ENCODE data around the gene STX2. TPM values are rescaled to one million over a fixed set of nuclear protein-coding genes. Genes with fewer than 3 reads are reported as not detected.
A peak's percentile ranks its signal among the peaks of the same experiment; 100 is the strongest.

Gene STX2
- total RNA-seq, 2 experiments from 2014 or later, result 13.1 to 16.2 TPM

DNA sequence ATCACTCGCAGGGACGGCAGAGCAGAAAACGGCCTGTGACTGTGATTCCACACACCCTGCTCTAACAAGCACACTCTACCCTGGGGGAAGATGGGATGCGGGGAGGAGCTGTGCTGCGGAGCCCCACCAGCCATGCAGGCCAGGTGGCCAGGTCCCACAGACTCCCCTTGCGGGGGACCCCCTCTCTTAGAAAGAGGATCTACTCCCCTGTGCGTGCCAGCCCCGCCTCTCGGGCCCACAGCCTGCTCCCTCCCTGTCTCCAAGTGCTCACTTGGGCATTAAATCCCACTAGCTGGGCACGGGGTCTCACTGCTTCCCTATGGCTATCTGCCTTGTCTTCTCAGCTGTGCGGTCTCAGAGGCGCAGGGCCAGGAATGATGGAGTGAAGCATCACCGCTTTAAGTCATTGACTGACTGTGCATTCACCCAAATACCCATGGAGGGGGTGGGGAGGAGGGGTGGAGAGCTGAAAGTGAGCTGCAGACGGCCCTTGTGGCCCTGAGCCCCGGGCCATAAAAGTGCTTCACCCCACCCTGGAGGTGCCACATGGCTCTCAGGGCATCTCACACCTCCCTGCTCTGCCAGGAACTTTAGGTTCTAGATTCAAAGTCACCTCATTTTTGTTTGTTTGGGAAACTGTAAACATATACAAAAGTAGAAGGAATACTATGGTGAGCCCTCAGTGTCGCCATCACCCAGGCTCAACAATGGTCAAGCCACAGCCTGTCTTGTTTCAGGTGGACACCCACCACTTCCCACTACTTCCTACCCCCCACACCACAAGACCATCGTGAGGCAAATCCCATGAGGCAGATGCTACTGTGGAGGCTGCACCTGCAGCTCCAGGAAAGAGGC, 9.4 kb downstream of the STX2 start:
- no peaks in the 10 kb centered on the region for H3K27me3 Mint-ChIP-seq
- ATAC-seq (no peak), DNase-seq (no peak)
- peaks cover 24% of the 10 kb centered on the region for H3K4me1 Mint-ChIP-seq
- no peak overlapping the region for H3K4me3 Mint-ChIP-seq
- intact Hi-C loops (cut with DNase I, micrococcal nuclease), result no loop called here
- H3K27ac Mint-ChIP-seq, result no peak overlapping the region
- ChIA-PET CTCF (interaction anchor here (1.0 to 2.4 kb wide), 3 partner anchors 9 to 277 kb away, joined by 3 to 12 read pairs (median 9); no protein-coding TSS in a partner anchor), POLR2A (no interaction called here)
- no peaks in the 10 kb centered on the region for H3K9me3 Mint-ChIP-seq (ENCODE audit: low read depth)
- peaks cover 8% of the 10 kb centered on the region for H3K36me3 Mint-ChIP-seq (ENCODE audit: low read depth)

DNA sequence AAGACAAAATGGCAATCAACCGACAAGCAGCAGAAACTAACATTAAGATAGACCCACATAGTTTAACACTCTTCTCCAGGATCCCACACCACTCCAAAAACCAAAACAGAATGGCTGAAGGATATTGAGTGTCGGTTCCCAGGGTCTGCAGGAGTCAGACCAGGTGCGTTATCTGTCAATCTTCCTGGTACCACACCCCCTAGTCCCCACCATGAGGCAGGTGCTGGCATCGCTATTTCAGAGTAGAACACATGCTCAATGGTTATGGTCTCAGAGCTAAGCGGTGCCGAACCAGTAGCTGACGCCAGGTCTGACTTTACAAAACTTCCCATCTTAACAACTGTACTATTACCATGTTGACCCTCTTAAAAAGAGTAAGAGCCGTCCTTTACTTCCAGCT, 10.2 kb downstream of the STX2 start:
- no peaks in the 10 kb centered on the region for H3K9me3 Mint-ChIP-seq (ENCODE audit: low read depth)
- H3K36me3 Mint-ChIP-seq (ENCODE audit: low read depth), result peaks cover 8% of the 10 kb centered on the region
- no peak overlapping the region for H3K27ac Mint-ChIP-seq
- H3K4me1 Mint-ChIP-seq, result peaks cover 24% of the 10 kb centered on the region
- H3K4me3 Mint-ChIP-seq, result no peak overlapping the region
- H3K27me3 Mint-ChIP-seq, result no peaks in the 10 kb centered on the region
- DNase-seq, result no peak
- CTCF ChIA-PET, result interaction anchor here (2.4 kb wide), 1 partner anchor 12 kb away, joined by 12 read pairs; no protein-coding TSS in a partner anchor
- intact Hi-C loops (cut with DNase I, micrococcal nuclease), result no loop called here
- ATAC-seq, result no peak
- POLR2A ChIA-PET, result no interaction called here

DNA sequence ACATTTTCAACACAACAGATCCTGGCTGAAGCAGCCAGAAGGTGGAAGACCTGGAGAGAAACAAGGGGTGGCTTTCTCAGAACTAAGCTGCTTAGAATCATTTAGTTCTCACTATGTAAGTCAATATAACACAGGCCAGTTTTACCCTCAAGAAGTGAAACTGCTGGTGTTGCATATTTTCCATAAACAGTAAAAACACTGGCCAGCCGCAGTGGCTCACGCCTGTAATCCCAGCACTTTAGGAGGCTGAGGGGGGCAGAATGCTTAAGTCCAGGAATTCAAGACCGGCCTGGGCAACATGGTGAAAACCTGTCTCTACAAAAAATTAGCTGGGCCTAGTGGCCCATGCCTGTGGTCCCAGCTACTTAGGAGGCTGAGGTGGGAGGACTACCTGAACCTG, 11.6 kb downstream of the STX2 start:
- intact Hi-C loops (cut with DNase I, micrococcal nuclease), result loop anchor here in 1 of 2 experiments (2.0 kb wide), 1 partner anchor 305 kb away; no protein-coding TSS in a partner anchor
- H3K27me3 Mint-ChIP-seq, result no peaks in the 10 kb centered on the region
- peaks cover 17% of the 10 kb centered on the region for H3K4me1 Mint-ChIP-seq
- H3K36me3 Mint-ChIP-seq (ENCODE audit: low read depth), result peaks cover 8% of the 10 kb centered on the region
- POLR2A ChIA-PET, result no interaction called here
- ATAC-seq (peak; percentile 54), DNase-seq (no peak)
- peak overlapping the region; percentile 45 for H3K27ac Mint-ChIP-seq
- H3K9me3 Mint-ChIP-seq (ENCODE audit: low read depth), result no peaks in the 10 kb centered on the region
- CTCF ChIA-PET, result interaction anchor here (0.5 to 4.1 kb wide), 11 partner anchors 8 to 709 kb away, joined by 3 to 48 read pairs (median 4); no protein-coding TSS in a partner anchor
- H3K4me3 Mint-ChIP-seq, result no peak overlapping the region

DNA sequence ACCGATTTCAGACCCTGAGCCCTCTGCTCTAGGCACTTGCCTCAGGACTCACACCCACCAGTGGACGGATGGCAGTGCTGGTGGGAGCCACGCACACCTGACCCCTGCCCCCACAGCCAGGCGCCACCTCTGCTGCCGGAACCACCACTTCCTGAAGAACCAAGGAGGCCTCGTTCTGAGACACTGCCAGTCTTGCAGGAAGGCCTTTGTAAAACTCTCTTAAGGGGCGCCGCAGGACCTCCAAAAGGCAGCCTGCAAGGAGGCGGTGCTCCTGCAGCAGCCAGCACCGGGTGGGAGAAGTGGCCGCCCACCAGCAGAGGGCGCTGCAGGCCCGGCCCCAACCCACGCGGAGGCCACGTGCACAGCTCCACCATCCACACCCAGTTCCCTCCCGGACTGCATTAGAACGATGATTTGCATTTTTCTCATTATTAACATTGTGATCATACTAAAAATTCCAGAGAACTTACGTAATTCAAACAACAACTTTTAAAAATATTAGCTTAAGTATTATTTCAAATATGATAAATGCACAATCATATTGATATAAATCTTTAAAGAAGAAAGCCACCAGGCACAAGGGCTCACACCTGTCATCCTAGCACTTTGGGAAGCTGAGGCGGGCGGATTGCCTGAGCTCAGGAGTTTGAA, 12.8 kb downstream of the STX2 start:
- ATAC-seq (peak; percentile 97), DNase-seq (peak; percentile 88)
- intact Hi-C loops (cut with DNase I, micrococcal nuclease), result loop anchor here in 1 of 2 experiments (2.0 kb wide), 1 partner anchor 307 kb away; no protein-coding TSS in a partner anchor
- H3K4me3 Mint-ChIP-seq, result no peak overlapping the region
- no peaks in the 10 kb centered on the region for H3K27me3 Mint-ChIP-seq
- no peak overlapping the region for H3K27ac Mint-ChIP-seq
- CTCF ChIA-PET, result interaction anchor here (0.6 to 4.1 kb wide), 19 partner anchors 9 to 307 kb away, joined by 3 to 48 read pairs (median 4); no protein-coding TSS in a partner anchor
- H3K36me3 Mint-ChIP-seq (ENCODE audit: low read depth), result peaks cover 10% of the 10 kb centered on the region
- peaks cover 11% of the 10 kb centered on the region for H3K4me1 Mint-ChIP-seq
- POLR2A ChIA-PET, result no interaction called here
- H3K9me3 Mint-ChIP-seq (ENCODE audit: low read depth), result no peaks in the 10 kb centered on the region

DNA sequence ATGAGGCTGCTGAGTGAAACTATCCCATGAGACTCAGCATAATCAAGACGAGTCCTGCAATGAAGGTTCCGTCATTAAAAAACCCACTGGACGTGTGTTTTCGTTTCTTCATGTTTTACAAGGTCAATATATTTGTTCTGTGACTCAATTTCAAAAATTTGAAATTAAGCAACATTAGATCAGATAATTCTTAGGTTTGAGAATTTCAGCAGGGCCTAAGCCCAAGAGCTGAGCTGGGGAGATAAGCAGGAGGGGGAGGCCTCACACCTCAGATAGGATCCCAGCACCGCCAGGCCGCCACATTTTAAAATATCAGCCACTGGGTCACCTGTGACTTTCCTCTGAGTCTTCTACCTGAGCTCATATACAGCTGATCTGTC, 13.3 kb downstream of the STX2 start:
- H3K4me1 Mint-ChIP-seq, result peaks cover 11% of the 10 kb centered on the region
- ATAC-seq (no peak), DNase-seq (no peak)
- CTCF ChIA-PET, result interaction anchor here (0.9 to 4.1 kb wide), 11 partner anchors 8 to 307 kb away, joined by 3 to 48 read pairs (median 6); no protein-coding TSS in a partner anchor
- peaks cover 14% of the 10 kb centered on the region for H3K36me3 Mint-ChIP-seq (ENCODE audit: low read depth)
- H3K9me3 Mint-ChIP-seq (ENCODE audit: low read depth), result no peaks in the 10 kb centered on the region
- H3K27me3 Mint-ChIP-seq, result no peaks in the 10 kb centered on the region
- intact Hi-C loops (cut with DNase I, micrococcal nuclease), result loop anchor here in 1 of 2 experiments (2.0 kb wide), 1 partner anchor 307 kb away; no protein-coding TSS in a partner anchor
- no peak overlapping the region for H3K4me3 Mint-ChIP-seq
- no peak overlapping the region for H3K27ac Mint-ChIP-seq
- POLR2A ChIA-PET, result no interaction called here

DNA sequence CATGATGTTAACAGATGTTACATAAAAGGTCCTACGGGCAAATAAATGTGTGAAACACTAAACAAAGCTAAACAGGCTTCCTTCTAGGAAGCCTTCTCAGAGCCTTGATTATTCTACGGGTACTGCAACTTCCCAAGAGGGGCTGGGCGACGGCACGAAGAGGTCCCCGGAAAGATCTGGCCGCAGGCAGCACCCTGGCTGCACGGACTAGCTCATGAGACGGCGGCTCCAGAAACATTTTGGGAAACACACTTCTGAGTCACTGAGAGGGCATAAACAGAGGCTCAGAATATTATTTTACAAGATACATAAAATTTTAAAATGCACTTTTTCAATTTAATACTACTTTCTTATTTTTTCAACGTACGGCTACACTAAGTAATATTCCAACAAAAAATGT, 19.4 kb downstream of the STX2 start:
- intact Hi-C loops (cut with DNase I, micrococcal nuclease), result loop anchor here (1.0 to 5.0 kb wide), 4 partner anchors 42 to 58 kb away; no protein-coding TSS in a partner anchor
- no peak overlapping the region for H3K4me3 Mint-ChIP-seq
- POLR2A ChIA-PET, result no interaction called here
- H3K4me1 Mint-ChIP-seq, result peaks cover 6% of the 10 kb centered on the region
- H3K27ac Mint-ChIP-seq, result no peak overlapping the region
- ATAC-seq, result no peak
- CTCF ChIA-PET, result interaction anchor here (0.6 to 2.1 kb wide), 13 partner anchors 8 to 341 kb away, joined by 3 to 9 read pairs (median 4); partner anchors contain the start of gene STX2
- H3K9me3 Mint-ChIP-seq (ENCODE audit: low read depth), result no peaks in the 10 kb centered on the region
- H3K36me3 Mint-ChIP-seq (ENCODE audit: low read depth), result peaks cover 13% of the 10 kb centered on the region
- no peak for DNase-seq
- H3K27me3 Mint-ChIP-seq, result no peaks in the 10 kb centered on the region

DNA sequence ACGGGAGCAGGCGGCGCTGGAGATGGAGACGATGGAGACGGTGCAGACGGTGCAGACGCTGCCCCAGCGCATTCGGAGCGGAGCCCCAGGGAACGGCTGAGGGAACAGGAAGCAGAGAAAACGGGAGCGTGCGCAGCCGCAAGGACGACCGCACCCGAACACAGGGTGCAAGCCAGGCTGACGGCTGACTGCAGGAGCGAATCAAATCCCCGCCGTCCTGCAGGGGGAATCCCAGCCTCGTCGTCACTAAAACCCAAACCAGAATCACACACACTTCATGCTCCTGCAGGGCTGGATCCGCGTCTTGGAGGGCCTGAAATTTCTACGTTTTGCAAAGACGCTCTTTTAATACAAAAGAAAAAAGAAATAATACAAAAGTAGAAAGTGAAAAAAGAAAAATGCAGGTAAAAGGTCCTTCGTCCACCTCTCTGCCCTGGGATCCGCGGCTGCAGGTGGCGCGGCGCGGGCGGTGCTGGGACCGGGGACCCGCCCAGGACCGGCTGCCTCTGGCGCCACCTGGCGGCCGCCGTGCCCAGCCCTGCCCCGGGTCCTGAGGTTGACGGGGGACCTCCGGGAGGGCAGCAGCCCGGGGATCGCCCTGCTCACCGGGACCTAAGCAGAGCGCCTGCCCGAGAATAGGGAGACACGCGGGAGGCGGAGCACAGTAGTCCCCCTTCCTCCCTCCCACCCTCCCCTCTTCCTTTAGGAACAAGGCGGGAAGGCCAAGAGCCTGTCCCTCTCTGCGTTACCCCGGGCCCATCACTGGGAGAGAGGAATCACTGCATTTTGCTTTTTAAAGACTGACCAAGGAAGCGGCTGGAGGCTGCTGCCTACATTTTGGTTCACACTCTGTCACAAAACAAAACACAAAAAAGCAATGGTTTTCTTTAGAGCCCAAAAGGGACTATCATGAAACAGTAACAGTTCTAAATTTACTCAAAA, 20.1 kb downstream of the STX2 start:
- H3K4me3 Mint-ChIP-seq, result peak overlapping the region; percentile 77
- H3K27ac Mint-ChIP-seq, result peak overlapping the region; percentile 86
- H3K9me3 Mint-ChIP-seq (ENCODE audit: low read depth), result no peaks in the 10 kb centered on the region
- ATAC-seq (peak; percentile 92), DNase-seq (peak; percentile 89)
- no peaks in the 10 kb centered on the region for H3K27me3 Mint-ChIP-seq
- POLR2A ChIA-PET, result no interaction called here
- H3K36me3 Mint-ChIP-seq (ENCODE audit: low read depth), result peaks cover 16% of the 10 kb centered on the region
- CTCF ChIA-PET, result interaction anchor here (0.9 to 2.3 kb wide), 8 partner anchors 7 to 57 kb away, joined by 3 to 9 read pairs (median 4); no protein-coding TSS in a partner anchor
- intact Hi-C loops (cut with DNase I, micrococcal nuclease), result loop anchor here (1.0 to 5.0 kb wide), 5 partner anchors 20 to 58 kb away; partner anchors contain the start of gene STX2 (in 1 of the 2)
- H3K4me1 Mint-ChIP-seq, result peaks cover 6% of the 10 kb centered on the region

DNA sequence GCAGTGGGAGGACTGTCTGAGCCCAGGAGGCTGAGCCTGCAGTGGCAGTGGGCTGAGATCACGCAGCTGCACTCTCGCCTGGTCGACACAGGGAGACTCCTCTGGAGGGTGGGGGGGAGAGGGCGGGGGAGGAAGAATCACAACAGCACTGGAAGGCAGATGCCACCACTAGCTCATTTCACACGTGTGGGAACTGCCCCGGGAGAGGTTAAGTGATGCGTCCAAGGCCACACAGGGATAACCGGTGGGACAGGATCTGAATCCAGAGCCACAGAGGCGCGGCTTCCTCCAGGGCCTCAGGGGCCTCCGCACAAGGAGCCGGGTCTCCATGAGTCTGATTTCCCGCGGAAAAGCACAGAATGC, 20.8 kb downstream of the STX2 start:
- DNase-seq (peak; percentile 35), ATAC-seq (peak; percentile 35)
- peak overlapping the region; percentile 86 for H3K27ac Mint-ChIP-seq
- intact Hi-C loops (cut with DNase I, micrococcal nuclease), result loop anchor here in 1 of 2 experiments (1.0 to 5.0 kb wide), 3 partner anchors 21 to 53 kb away; partner anchors contain the start of gene STX2
- ChIA-PET POLR2A (interaction anchor here (0.7 kb wide), 1 partner anchor 55 kb away, joined by 3 read pairs; no protein-coding TSS in a partner anchor), CTCF (interaction anchor here (0.9 to 2.3 kb wide), 8 partner anchors 8 to 314 kb away, joined by 3 to 12 read pairs (median 4); no protein-coding TSS in a partner anchor)
- peak overlapping the region; percentile 77 for H3K4me3 Mint-ChIP-seq
- H3K27me3 Mint-ChIP-seq, result no peaks in the 10 kb centered on the region
- H3K9me3 Mint-ChIP-seq (ENCODE audit: low read depth), result no peaks in the 10 kb centered on the region
- peaks cover 18% of the 10 kb centered on the region for H3K36me3 Mint-ChIP-seq (ENCODE audit: low read depth)
- peaks cover 6% of the 10 kb centered on the region for H3K4me1 Mint-ChIP-seq

DNA sequence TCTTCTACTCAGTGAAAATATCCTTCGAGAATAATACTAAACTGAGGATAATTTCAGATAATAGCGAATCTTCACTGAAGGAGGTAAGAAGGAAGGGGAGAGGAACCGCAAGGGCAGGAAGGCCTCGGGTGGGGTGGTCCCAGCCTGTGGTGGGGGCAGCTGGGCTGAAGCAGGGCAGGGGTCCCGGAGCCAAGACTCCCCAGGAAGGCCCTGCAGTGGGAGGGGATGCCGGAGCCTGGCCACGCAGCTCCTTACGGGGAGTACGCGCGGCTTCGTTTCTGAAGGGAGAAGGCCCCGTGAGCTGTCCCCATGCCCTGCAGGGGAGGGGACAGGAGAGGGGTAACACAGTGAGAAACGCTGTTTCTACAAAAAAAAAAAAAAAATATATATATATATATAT, 21.2 kb downstream of the STX2 start:
- intact Hi-C loops (cut with DNase I, micrococcal nuclease), result loop anchor here in 1 of 2 experiments (1.0 to 5.0 kb wide), 3 partner anchors 21 to 53 kb away; partner anchors contain the start of gene STX2
- peaks cover 6% of the 10 kb centered on the region for H3K4me1 Mint-ChIP-seq
- no peaks in the 10 kb centered on the region for H3K9me3 Mint-ChIP-seq (ENCODE audit: low read depth)
- no peak for DNase-seq
- POLR2A ChIA-PET, result interaction anchor here (0.7 kb wide), 1 partner anchor 55 kb away, joined by 3 read pairs; no protein-coding TSS in a partner anchor
- H3K27me3 Mint-ChIP-seq, result no peaks in the 10 kb centered on the region
- peaks cover 18% of the 10 kb centered on the region for H3K36me3 Mint-ChIP-seq (ENCODE audit: low read depth)
- H3K27ac Mint-ChIP-seq, result no peak overlapping the region
- CTCF ChIA-PET, result interaction anchor here (0.9 to 2.3 kb wide), 9 partner anchors 8 to 314 kb away, joined by 3 to 12 read pairs (median 4); no protein-coding TSS in a partner anchor
- no peak overlapping the region for H3K4me3 Mint-ChIP-seq
- ATAC-seq, result no peak

DNA sequence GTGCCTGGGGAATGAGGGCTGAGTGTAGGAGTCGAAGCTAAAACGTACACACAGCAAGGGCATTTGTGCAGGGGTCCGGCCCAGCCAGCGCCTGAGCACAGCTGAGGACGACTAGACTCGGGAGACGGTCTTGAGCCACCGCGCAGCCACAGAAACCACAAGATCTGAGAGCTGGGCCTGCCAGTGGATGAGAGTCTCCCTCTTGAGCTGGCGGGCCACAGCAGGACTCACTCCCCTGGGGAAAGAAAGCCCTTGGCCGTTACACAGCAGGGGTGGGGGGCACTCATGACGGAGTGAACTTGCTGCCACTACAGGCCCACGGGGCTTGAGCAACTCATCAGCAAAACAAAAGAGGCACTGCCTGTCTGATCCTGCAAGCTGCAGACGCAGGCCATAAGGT, 23.0 kb downstream of the STX2 start:
- CTCF ChIA-PET, result interaction anchor here (0.8 to 2.3 kb wide), 4 partner anchors 12 to 53 kb away, joined by 3 to 12 read pairs (median 4); no protein-coding TSS in a partner anchor
- peaks cover 20% of the 10 kb centered on the region for H3K36me3 Mint-ChIP-seq (ENCODE audit: low read depth)
- H3K4me1 Mint-ChIP-seq, result peaks cover 6% of the 10 kb centered on the region
- no peak overlapping the region for H3K4me3 Mint-ChIP-seq
- POLR2A ChIA-PET, result no interaction called here
- intact Hi-C loops (cut with DNase I, micrococcal nuclease), result loop anchor here in 1 of 2 experiments (5.0 kb wide), 1 partner anchor 39 kb away; no protein-coding TSS in a partner anchor
- H3K9me3 Mint-ChIP-seq (ENCODE audit: low read depth), result no peaks in the 10 kb centered on the region
- H3K27ac Mint-ChIP-seq, result no peak overlapping the region
- no peak for ATAC-seq
- no peak for DNase-seq
- H3K27me3 Mint-ChIP-seq, result no peaks in the 10 kb centered on the region
